Measurements from ENCODE around the gene SLC10A7. TPM values are rescaled to one million over a fixed set of nuclear protein-coding genes. Genes with fewer than 3 reads are reported as not detected.

The SLC10A7 gene
- total and polyA plus RNA-seq, 2 of the 8 experiments (the other 6 are each of a cell fraction or from before 2014, with no cell fraction given), result 2.5 to 2.9 TPM

GRCh38 chr4:146477054-146477453 lies 44.7 kb downstream of the SLC10A7 start:
- FAIRE-seq, result no peak
- DNase-seq (ENCODE audit: low read depth in 1 of 2, low spot score in 2 of 2), result no peak

More at GRCh38 chr4:146477054-146477453, 44.7 kb downstream of the SLC10A7 start:
- no peaks in the 10 kb centered on the region for H3K9me3 ChIP-seq (ENCODE audit: insufficient read depth in 2 of 2, low read depth in 1 of 2, low read length in 1 of 2)
- H3K23ac ChIP-seq (ENCODE audit: insufficient read length), result no peak overlapping the region
- no peak overlapping the region for H3K27ac ChIP-seq (ENCODE audit: low read depth, low read length)
- 95% methylated on average over 2 of the region's 2 CpGs; no CpG with 5 or more reads in 1 of the 2 experiments for WGBS, 2 experiments (ENCODE audit: extremely low coverage in 1 of 2, insufficient coverage in 1 of 2, insufficient read length in 1 of 2, insufficient replicate concordance in 2 of 2, low coverage in 1 of 2, low lambda C conversion rate in 2 of 2, missing lambda C conversion rate in 1 of 2)
- ChIA-PET CTCF (ENCODE audit: partially characterized antibody) (interaction anchor here (0.7 to 1.0 kb wide), 2 partner anchors 14 to 87 kb away, joined by 3 to 6 read pairs; no protein-coding TSS in a partner anchor), POLR2A (ENCODE audit: partially characterized antibody) (no interaction called here)
- no peak overlapping the region for H2AK5ac ChIP-seq (ENCODE audit: low read depth, low read length)
- no peak overlapping the region for H3K18ac ChIP-seq (ENCODE audit: extremely low read depth, low read length)
- H2AFZ ChIP-seq (ENCODE audit: low read length), result no peak overlapping the region
- H3K4ac ChIP-seq (replicated peaks; ENCODE audit: insufficient read length, low read depth, low read length), result no peak overlapping the region
- no peaks in the 10 kb centered on the region for H3K36me3 ChIP-seq (ENCODE audit: control insufficient read depth in 2 of 4, insufficient read depth in 4 of 4, low read length in 3 of 4)
- H3K4me2 ChIP-seq (ENCODE audit: insufficient read depth in 1 of 2, low read depth in 2 of 2, low read length in 2 of 2), result no peak overlapping the region
- no peak overlapping the region for H2BK5ac ChIP-seq (ENCODE audit: low read depth, low read length)
- no peak overlapping the region for H3K4me3 ChIP-seq (ENCODE audit: extremely low read depth in 1 of 4, insufficient read depth in 2 of 4, low read depth in 3 of 4, low read length in 4 of 4)
- H4K91ac ChIP-seq (replicated peaks; ENCODE audit: insufficient read length, low read length), result no peak overlapping the region
- no peak overlapping the region for H2BK120ac ChIP-seq (replicated peaks; ENCODE audit: low read depth, low read length)
- H3K79me2 ChIP-seq (ENCODE audit: control insufficient read depth in 1 of 2, insufficient read depth in 2 of 2, low read length in 2 of 2), result no peaks in the 10 kb centered on the region
- H3K4me1 ChIP-seq (replicated peaks in 1 of 4; ENCODE audit: control insufficient read depth in 3 of 4, insufficient read depth in 4 of 4, low read length in 3 of 4), result peaks cover 0 to 4% (median 2%) of the 10 kb centered on the region in 4 experiments; a peak in 3 of 7 replicates
- H3K79me1 ChIP-seq (ENCODE audit: low read depth, low read length), result no peaks in the 10 kb centered on the region
- no peak overlapping the region for H3K9ac ChIP-seq (replicated peaks in 1 of 4; ENCODE audit: extremely low read depth in 1 of 4, low read depth in 3 of 4, low read length in 3 of 4)
- no peak for TF ChIP-seq SIN3A (conservative IDR thresholded peaks at IDR 0.05 in 1 of 2, IDR thresholded peaks at IDR 0.05 in 1 of 2; ENCODE audit: low read depth in 1 of 2, low read length in 2 of 2)
- TF ChIP-seq HDAC2 (IDR thresholded peaks at IDR 0.05; ENCODE audit: borderline replicate concordance in 1 of 2, low read depth in 2 of 2, low read length in 2 of 2), result no peak
- TF ChIP-seq KDM5A (IDR thresholded peaks at IDR 0.05; ENCODE audit: low read length), result no peak
- TF ChIP-seq YY1 (IDR thresholded peaks at IDR 0.05; ENCODE audit: low read depth, low read length), result no peak
- TF ChIP-seq SUZ12 (IDR thresholded peaks at IDR 0.05; ENCODE audit: low read length), result no peak
- TF ChIP-seq BCL11A (IDR thresholded peaks at IDR 0.05; ENCODE audit: low read depth in 2 of 2, low read length in 2 of 2), result no peak
- TF ChIP-seq MAX (IDR thresholded peaks at IDR 0.05), result no peak
- no peak for TF ChIP-seq CHD1 (IDR thresholded peaks at IDR 0.05; ENCODE audit: low read depth, low read length)
- TF ChIP-seq EGR1 (IDR thresholded peaks at IDR 0.05; ENCODE audit: borderline replicate concordance, low read depth, low read length), result no peak
- TF ChIP-seq SAP30 (IDR thresholded peaks at IDR 0.05; ENCODE audit: insufficient read depth, insufficient replicate concordance, low read length), result no peak
- TF ChIP-seq SIX5 (IDR thresholded peaks at IDR 0.05; ENCODE audit: low read depth, low read length), result no peak
- H4K8ac ChIP-seq (ENCODE audit: extremely low read depth, insufficient read depth, low read length), result no peak overlapping the region
- H3K27me3 ChIP-seq (replicated peaks in 1 of 4; ENCODE audit: control insufficient read depth in 3 of 4, extremely low read depth in 1 of 4, insufficient read depth in 3 of 4, low read length in 3 of 4), result no peaks in the 10 kb centered on the region
- H3K14ac ChIP-seq (ENCODE audit: insufficient read length), result no peak overlapping the region
- no peak overlapping the region for H2BK20ac ChIP-seq (ENCODE audit: low read length)
- no peak overlapping the region for H4K5ac ChIP-seq (ENCODE audit: insufficient read length, low read depth, low read length)
- no peak overlapping the region for H2BK15ac ChIP-seq (ENCODE audit: low read length)
- no peaks in the 10 kb centered on the region for H3K23me2 ChIP-seq (ENCODE audit: low read depth, low read length)
- no peak overlapping the region for H3K56ac ChIP-seq (replicated peaks; ENCODE audit: insufficient read length, low read depth, low read length)
- H4K20me1 ChIP-seq (replicated peaks in 1 of 2; ENCODE audit: control insufficient read depth in 1 of 2, insufficient read depth in 2 of 2, low read length in 2 of 2), result no peaks in the 10 kb centered on the region
- H2BK12ac ChIP-seq (ENCODE audit: low read depth, low read length), result no peak overlapping the region
